Testis (tissue), 3 donors: ENCODE data around the gene PNMA6F. TPM values are rescaled to one million over a fixed set of nuclear protein-coding genes. Genes with fewer than 3 reads are reported as not detected.

Experiments used
- DNase-seq: peaks from one replicate; pipeline ENCODE4 v3.0.0-alpha.2; 2019
- H3K27ac ChIP-seq, 2 donors: fragments of 200-600 bp; sonication (generic); one replicate each; pipeline ENCODE4 v1.5.1; 2019
- H3K27me3 ChIP-seq: fragments of 200-600 bp; sonication (generic); one replicate; pipeline ENCODE4 v1.5.1; 2019
- H3K36me3 ChIP-seq: fragments of 200-600 bp; sonication (generic); one replicate; pipeline ENCODE4 v1.5.1; 2017; ENCODE audit warnings: low read depth; ENCODE audit errors: missing control alignments
- H3K4me1 ChIP-seq: fragments of 200-600 bp; sonication (generic); one replicate; pipeline ENCODE4 v1.5.1; 2019
- H3K4me3 ChIP-seq, 2 donors: fragments of 200-600 bp; sonication (generic); one replicate each; pipeline ENCODE4 v1.5.1; 2017 to 2019
- H3K9me3 ChIP-seq: fragments of 200-600 bp; sonication (generic); one replicate; pipeline ENCODE4 v1.5.1; 2017
- CTCF ChIP-seq, 3 experiments: fragments of 450-650 bp in 2 of 3; fragments of 200-600 bp in 1 of 3; sonication (generic) in 1 of 3; IDR thresholded peaks; one replicate each; pipeline ENCODE4 v1.5.1; 2016 to 2019; ENCODE audit warnings: antibody characterized with exemption in 3 of 3, mild to moderate bottlenecking in 2 of 3, moderate library complexity in 1 of 3
- POLR2A ChIP-seq: fragments of 450-650 bp; IDR thresholded peaks from one replicate; pipeline ENCODE4 v1.6.1; 2017; ENCODE audit warnings: antibody characterized with exemption, mild to moderate bottlenecking, moderate library complexity
- WGBS, 2 donors: methylation state at CpG; one replicate each; pipeline ENCODE4 v1.1.5; 2018; 5-methylcytosine and 5-hydroxymethylcytosine counted together
- intact Hi-C: fragments of 100-400 bp; cut with DNase I; formaldehyde crosslinking; loops from one replicate; pipeline ENCODE4 v1.15.1; 2023; ENCODE audit warnings: low total_unique reads
- polyA plus RNA-seq: library from polyadenylated mRNA; stranded (reverse); fragments of 350-450 nt; fragmentation: Illumina TruSeq; extraction: RNeasy Lipid Tissue Mini Kit (QIAGEN cat#74804); gene quantifications from one replicate; pipeline ENCODE4 v1.2.3, GENCODE V29; 2014; ENCODE audit warnings: low read depth, low replicate concordance; ENCODE audit not compliant: insufficient read depth
- total RNA-seq, 2 donors: library from RNA; depleted of rRNA; stranded (reverse); fragments of >200 nt; gene quantifications; one replicate each; pipeline ENCODE4 v1.2.3, GENCODE V29; 2016

PNMA6F gene
- total and polyA plus RNA-seq, 3 donors from 2014 or later, result 0.79 to 1.2 (median 0.84) TPM

GRCh38 chrX:153304988-153305736 lies 16.4 kb downstream of the PNMA6F start:
- Histone ChIP-seq H3K9me3 (no peaks in the 10 kb centered on the region), H3K27ac (no peak overlapping the region), H3K27me3 (no peaks in the 10 kb centered on the region), H3K4me1 (peaks cover 6% of the 10 kb centered on the region), H3K36me3 (no peaks in the 10 kb centered on the region), H3K4me3 (no peak overlapping the region)
- TF ChIP-seq POLR2A (no peak), CTCF (IDR thresholded peaks at IDR 0.05) (no peak)
- intact Hi-C loops, result no loop called here
- DNase-seq, result no peak
- 58 to 61% methylated on average over 5 to 9 of the region's 9 CpGs for WGBS, 2 donors

- TF ChIP-seq CTCF (IDR thresholded peaks at IDR 0.05) (no peak), POLR2A (no peak)
- intact Hi-C loops, result no loop called here
- 76 to 83% methylated on average over 8 to 12 of the region's 12 CpGs for WGBS, 2 donors
- no peaks in the 10 kb centered on the region for H3K36me3 ChIP-seq
- H3K27me3 ChIP-seq, result no peaks in the 10 kb centered on the region
- H3K9me3 ChIP-seq, result no peaks in the 10 kb centered on the region
- peaks cover 6% of the 10 kb centered on the region for H3K4me1 ChIP-seq
- no peak for DNase-seq
- no peak overlapping the region for H3K4me3 ChIP-seq
- no peak overlapping the region for H3K27ac ChIP-seq
Measured at GRCh38 chrX:153303276-153304262, 18.0 kb downstream of the PNMA6F start.

GRCh38 chrX:153302796-153303195 lies 18.8 kb downstream of the PNMA6F start:
- H3K27me3 ChIP-seq, result no peaks in the 10 kb centered on the region
- intact Hi-C loops, result no loop called here
- H3K36me3 ChIP-seq, result no peaks in the 10 kb centered on the region
- TF ChIP-seq CTCF (IDR thresholded peaks at IDR 0.05) (no peak), POLR2A (no peak)
- H3K4me1 ChIP-seq, result no peaks in the 10 kb centered on the region
- no peak overlapping the region for H3K4me3 ChIP-seq
- 88 to 98% methylated on average over 2 to 4 of the region's 4 CpGs for WGBS, 2 donors
- H3K9me3 ChIP-seq, result no peaks in the 10 kb centered on the region
- H3K27ac ChIP-seq, result no peak overlapping the region
- no peak for DNase-seq

GRCh38 chrX:153301746-153302145 lies 19.8 kb downstream of the PNMA6F start:
- Histone ChIP-seq H3K4me1 (no peaks in the 10 kb centered on the region), H3K36me3 (no peaks in the 10 kb centered on the region), H3K27me3 (no peaks in the 10 kb centered on the region), H3K9me3 (no peaks in the 10 kb centered on the region), H3K27ac (no peak overlapping the region), H3K4me3 (no peak overlapping the region)
- WGBS, 2 donors, result 77 to 84% methylated on average over 3 of the region's 3 CpGs
- no peak for DNase-seq
- TF ChIP-seq CTCF (IDR thresholded peaks at IDR 0.05) (no peak), POLR2A (no peak)
- intact Hi-C loops, result no loop called here
